Measurements from ENCODE around the gene UTP15. TPM values are rescaled to one million over a fixed set of nuclear protein-coding genes. Genes with fewer than 3 reads are reported as not detected.

The UTP15 gene, protein sequence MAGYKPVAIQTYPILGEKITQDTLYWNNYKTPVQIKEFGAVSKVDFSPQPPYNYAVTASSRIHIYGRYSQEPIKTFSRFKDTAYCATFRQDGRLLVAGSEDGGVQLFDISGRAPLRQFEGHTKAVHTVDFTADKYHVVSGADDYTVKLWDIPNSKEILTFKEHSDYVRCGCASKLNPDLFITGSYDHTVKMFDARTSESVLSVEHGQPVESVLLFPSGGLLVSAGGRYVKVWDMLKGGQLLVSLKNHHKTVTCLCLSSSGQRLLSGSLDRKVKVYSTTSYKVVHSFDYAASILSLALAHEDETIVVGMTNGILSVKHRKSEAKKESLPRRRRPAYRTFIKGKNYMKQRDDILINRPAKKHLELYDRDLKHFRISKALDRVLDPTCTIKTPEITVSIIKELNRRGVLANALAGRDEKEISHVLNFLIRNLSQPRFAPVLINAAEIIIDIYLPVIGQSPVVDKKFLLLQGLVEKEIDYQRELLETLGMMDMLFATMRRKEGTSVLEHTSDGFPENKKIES
- total RNA-seq (2022): 41.2 and 41.3 TPM in 2 replicates
- percentile 86 among the genes with signal in this experiment for Bru-seq, nascent RNA
- BruChase-seq, experiment 1, labeled RNA remaining after a 6-hour chase: percentile 95 among the genes with signal in this experiment
- percentile 93 among the genes with signal in this experiment for BruChase-seq, experiment 2, labeled RNA remaining after a 2-hour chase
- long read RNA-seq, transcript UTP15-201 (13 exons, 3,687 nt): major isoform, 48 of 58 reads
- long read RNA-seq, partial matches to known transcripts: 2 of 58 reads
- long read RNA-seq, other reads (novel, unspliced or antisense): 5 of 58 reads

- Mint-ChIP-seq H3K27ac (ENCODE audit: low read depth, unreplicated experiment) (peak within 1 kb of the TSS; percentile 94), H3K36me3 (ENCODE audit: insufficient read depth, unreplicated experiment) (peaks cover 37% of the 10 kb centered on the region), H3K4me1 (ENCODE audit: insufficient read depth, unreplicated experiment) (peaks cover 11% of the 10 kb centered on the region), H3K4me3 (ENCODE audit: unreplicated experiment) (peak within 1 kb of the TSS; percentile 84), H3K27me3 (ENCODE audit: insufficient read depth, unreplicated experiment) (no peaks in the 10 kb centered on the region), H3K9me3 (ENCODE audit: unreplicated experiment) (no peaks in the 10 kb centered on the region)
- ChIA-PET CTCF (interaction anchor here (0.7 to 1.8 kb wide), 5 partner anchors 9 to 1201 kb away, joined by 3 to 4 read pairs (median 3); no protein-coding TSS in a partner anchor), POLR2A (interaction anchor here (0.7 to 6.0 kb wide), 22 partner anchors 9 to 1946 kb away, joined by 3 to 84 read pairs (median 4); partner anchors contain the start of genes ARHGEF28, BTF3, CERT1 and FOXD1)
- intact Hi-C loops (cut with micrococcal nuclease): no loop called here
- BruUV-seq (replicated peaks): no TSS peak
- peak; percentile 99 for DNase-seq (ENCODE audit: unreplicated experiment)
- TF ChIP-seq, protein P1, sequence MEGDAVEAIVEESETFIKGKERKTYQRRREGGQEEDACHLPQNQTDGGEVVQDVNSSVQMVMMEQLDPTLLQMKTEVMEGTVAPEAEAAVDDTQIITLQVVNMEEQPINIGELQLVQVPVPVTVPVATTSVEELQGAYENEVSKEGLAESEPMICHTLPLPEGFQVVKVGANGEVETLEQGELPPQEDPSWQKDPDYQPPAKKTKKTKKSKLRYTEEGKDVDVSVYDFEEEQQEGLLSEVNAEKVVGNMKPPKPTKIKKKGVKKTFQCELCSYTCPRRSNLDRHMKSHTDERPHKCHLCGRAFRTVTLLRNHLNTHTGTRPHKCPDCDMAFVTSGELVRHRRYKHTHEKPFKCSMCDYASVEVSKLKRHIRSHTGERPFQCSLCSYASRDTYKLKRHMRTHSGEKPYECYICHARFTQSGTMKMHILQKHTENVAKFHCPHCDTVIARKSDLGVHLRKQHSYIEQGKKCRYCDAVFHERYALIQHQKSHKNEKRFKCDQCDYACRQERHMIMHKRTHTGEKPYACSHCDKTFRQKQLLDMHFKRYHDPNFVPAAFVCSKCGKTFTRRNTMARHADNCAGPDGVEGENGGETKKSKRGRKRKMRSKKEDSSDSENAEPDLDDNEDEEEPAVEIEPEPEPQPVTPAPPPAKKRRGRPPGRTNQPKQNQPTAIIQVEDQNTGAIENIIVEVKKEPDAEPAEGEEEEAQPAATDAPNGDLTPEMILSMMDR (IDR thresholded peaks at IDR 0.05; ENCODE audit: unreplicated experiment): no peak
Observed at GRCh38 chr5:73565139-73565968, at the start of gene UTP15, which contains the start of gene ANKRA2. Gene UTP15, plus strand, starts transcription at chr5:73565743. Its CDS starts 1,602 bp downstream, at chr5:73567345. Gene ANKRA2, minus strand, starts transcription at chr5:73565639. Its CDS starts 2,758 bp downstream, at chr5:73562881.

DNA sequence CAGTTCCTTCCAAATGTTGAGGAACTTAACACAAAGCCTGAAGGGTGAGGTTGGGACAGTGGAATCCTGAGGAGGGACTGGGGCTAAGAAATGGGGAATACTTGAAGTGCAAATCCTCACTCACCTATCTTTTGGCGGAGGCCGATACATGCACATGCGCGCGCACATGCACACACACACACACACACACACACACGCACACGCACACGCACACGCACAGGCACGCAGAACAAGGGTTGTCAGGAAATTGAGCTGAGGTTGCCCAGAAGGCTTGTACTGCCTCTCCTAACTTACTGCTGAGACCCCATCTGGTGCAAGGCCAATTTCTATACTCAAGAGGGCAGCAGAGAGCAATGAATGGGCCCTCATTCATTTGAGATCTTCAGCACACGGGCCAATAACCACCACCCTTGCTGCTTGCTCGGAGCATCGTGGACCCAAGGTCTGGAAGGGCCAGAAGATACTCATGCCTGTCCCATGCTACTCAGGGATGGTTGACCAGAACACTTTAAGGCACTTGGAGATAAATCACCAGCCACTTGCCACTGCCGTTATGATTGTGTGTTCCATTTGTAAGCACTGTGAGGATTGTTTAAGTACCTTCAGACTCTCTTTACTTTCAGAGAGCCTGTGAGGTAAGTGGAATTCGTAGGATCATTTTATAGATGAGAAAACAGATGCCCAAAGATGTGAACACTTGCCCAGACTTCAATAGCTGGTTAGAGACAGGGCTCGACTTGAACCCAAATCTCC lies 45.8 kb upstream of the UTP15 start:
- ChIA-PET CTCF (interaction anchor here (0.5 to 7.8 kb wide), 10 partner anchors 10 to 437 kb away, joined by 3 to 143 read pairs (median 4); no protein-coding TSS in a partner anchor), POLR2A (interaction anchor here (0.6 to 1.8 kb wide), 3 partner anchors 17 to 24 kb away, joined by 3 to 4 read pairs (median 3); no protein-coding TSS in a partner anchor)
- Mint-ChIP-seq H3K36me3 (ENCODE audit: insufficient read depth, unreplicated experiment) (no peaks in the 10 kb centered on the region), H3K27me3 (ENCODE audit: insufficient read depth, unreplicated experiment) (no peaks in the 10 kb centered on the region), H3K4me1 (ENCODE audit: insufficient read depth, unreplicated experiment) (peaks cover 16% of the 10 kb centered on the region), H3K4me3 (ENCODE audit: unreplicated experiment) (no peak overlapping the region), H3K9me3 (ENCODE audit: unreplicated experiment) (no peaks in the 10 kb centered on the region), H3K27ac (ENCODE audit: low read depth, unreplicated experiment) (no peak overlapping the region)
- no TSS peak for BruUV-seq (replicated peaks)
- peak; percentile 86 for DNase-seq (ENCODE audit: unreplicated experiment)
- TF ChIP-seq, protein P1 (IDR thresholded peaks at IDR 0.05; ENCODE audit: unreplicated experiment): peak; percentile 68
- intact Hi-C loops (cut with micrococcal nuclease): loop anchor here (1.0 to 5.0 kb wide), 4 partner anchors 18 to 1129 kb away; no protein-coding TSS in a partner anchor

DNA sequence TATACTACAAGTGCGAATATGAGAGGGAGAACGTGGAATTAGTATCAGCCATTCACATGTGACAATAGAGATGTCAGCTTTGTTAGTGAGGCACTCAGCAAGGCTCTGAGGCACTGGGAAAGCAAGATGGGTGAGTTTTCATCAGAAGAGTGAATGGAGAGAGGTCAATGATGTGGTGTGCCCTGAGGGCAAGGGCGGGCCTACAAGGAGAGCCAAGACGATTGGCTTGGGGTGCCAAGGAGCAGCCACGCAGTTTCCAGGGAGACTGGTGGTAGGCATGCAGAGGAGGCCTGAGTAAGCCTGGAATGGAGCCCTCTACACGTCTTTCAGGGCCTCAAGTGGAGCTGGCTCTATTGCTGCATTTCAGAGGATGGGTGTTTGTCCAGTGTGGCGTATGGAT lies 42.6 kb upstream of the UTP15 start:
- Mint-ChIP-seq H3K9me3 (ENCODE audit: unreplicated experiment) (no peaks in the 10 kb centered on the region), H3K27me3 (ENCODE audit: insufficient read depth, unreplicated experiment) (no peaks in the 10 kb centered on the region), H3K36me3 (ENCODE audit: insufficient read depth, unreplicated experiment) (no peaks in the 10 kb centered on the region), H3K4me3 (ENCODE audit: unreplicated experiment) (no peak overlapping the region), H3K4me1 (ENCODE audit: insufficient read depth, unreplicated experiment) (peaks cover 16% of the 10 kb centered on the region), H3K27ac (ENCODE audit: low read depth, unreplicated experiment) (no peak overlapping the region)
- CTCF ChIA-PET: interaction anchor here (0.6 to 7.8 kb wide), 4 partner anchors 11 to 51 kb away, joined by 3 to 143 read pairs (median 5); no protein-coding TSS in a partner anchor
- POLR2A ChIA-PET: no interaction called here
- no peak for DNase-seq (ENCODE audit: unreplicated experiment)
- intact Hi-C loops (cut with micrococcal nuclease): no loop called here
- BruUV-seq (replicated peaks): no TSS peak
- TF ChIP-seq, protein P1 (IDR thresholded peaks at IDR 0.05; ENCODE audit: unreplicated experiment): no peak

Data from MCF 10A (cell line).